IPS-20b (cell line): ENCODE measurements around the gene OR2A1.
"Not testable (repeated sequence)": the region's sequence is repeated elsewhere in the genome, so short reads cannot be mapped to it uniquely, and the experiment has no call there.

Experiments
- H3K27ac ChIP-seq: one replicate; pipeline ENCODE4 v1.5.1; 2013; ENCODE audit warnings: low read length
- H3K27me3 ChIP-seq: 2 replicates; pipeline ENCODE4 v1.6.1; 2013; ENCODE audit warnings: mild to moderate bottlenecking, low read length, inconsistent platforms; ENCODE audit not compliant: insufficient read depth
- H3K36me3 ChIP-seq: 2 replicates; pipeline ENCODE4 v1.6.1; 2013; ENCODE audit warnings: low read depth, mild to moderate bottlenecking, inconsistent platforms, low read length, moderate library complexity; ENCODE audit not compliant: insufficient read depth
- H3K4me1 ChIP-seq: 2 replicates; pipeline ENCODE4 v1.6.1; 2013; ENCODE audit warnings: mild to moderate bottlenecking, control low read depth, inconsistent platforms, low read length, moderate library complexity; ENCODE audit not compliant: insufficient read depth
- H3K4me3 ChIP-seq: 2 replicates; pipeline ENCODE4 v1.5.1; 2013; ENCODE audit warnings: mild to moderate bottlenecking, low read length, inconsistent platforms
- H3K9ac ChIP-seq: 2 replicates; pipeline ENCODE4 v1.6.1; 2013; ENCODE audit warnings: low read depth, mild to moderate bottlenecking, inconsistent platforms, low read length, moderate library complexity
- H3K9me3 ChIP-seq: 2 replicates; pipeline ENCODE4 v1.6.1; 2013; ENCODE audit warnings: mild to moderate bottlenecking, low read depth, low read length, inconsistent platforms; ENCODE audit not compliant: insufficient read depth

Gene OR2A1

GRCh38 chr7:144293794-144294499 is 18.3 kb upstream of the OR2A1 start:
- H3K9me3 ChIP-seq, H3K9ac ChIP-seq, H3K36me3 ChIP-seq, H3K4me1 ChIP-seq, H3K27me3 ChIP-seq, H3K27ac ChIP-seq, H3K4me3 ChIP-seq: not testable (repeated sequence)

GRCh38 chr7:144302578-144303303 is 9.5 kb upstream of the OR2A1 start:
- H3K27ac ChIP-seq, H3K9ac ChIP-seq, H3K4me1 ChIP-seq, H3K9me3 ChIP-seq, H3K4me3 ChIP-seq, H3K27me3 ChIP-seq, H3K36me3 ChIP-seq: not testable (repeated sequence)

- H3K27ac ChIP-seq, H3K27me3 ChIP-seq, H3K36me3 ChIP-seq, H3K4me3 ChIP-seq, H3K4me1 ChIP-seq, H3K9ac ChIP-seq, H3K9me3 ChIP-seq: not testable (repeated sequence)
Observed at GRCh38 chr7:144303607-144304006, 8.6 kb upstream of the OR2A1 start.

- not testable (repeated sequence) for H3K4me1 ChIP-seq, H3K9ac ChIP-seq, H3K9me3 ChIP-seq, H3K36me3 ChIP-seq, H3K27ac ChIP-seq, H3K4me3 ChIP-seq, H3K27me3 ChIP-seq
Observed at GRCh38 chr7:144305156-144305555, 7.1 kb upstream of the OR2A1 start.

GRCh38 chr7:144309702-144310101 is 2.5 kb upstream of the OR2A1 start:
- H3K9me3 ChIP-seq, H3K27ac ChIP-seq, H3K27me3 ChIP-seq, H3K9ac ChIP-seq, H3K36me3 ChIP-seq, H3K4me3 ChIP-seq, H3K4me1 ChIP-seq: not testable (repeated sequence)

- H3K9ac ChIP-seq, H3K4me1 ChIP-seq, H3K27me3 ChIP-seq, H3K9me3 ChIP-seq, H3K27ac ChIP-seq, H3K4me3 ChIP-seq, H3K36me3 ChIP-seq: not testable (repeated sequence)
Observed at GRCh38 chr7:144311218-144311617, 1.0 kb upstream of the OR2A1 start.

- H3K4me3 ChIP-seq, H3K27ac ChIP-seq, H3K4me1 ChIP-seq, H3K9me3 ChIP-seq, H3K27me3 ChIP-seq, H3K36me3 ChIP-seq, H3K9ac ChIP-seq: not testable (repeated sequence)
Observed at GRCh38 chr7:144317537-144317936, 5.3 kb downstream of the OR2A1 start.

GRCh38 chr7:144319547-144319946 is 7.3 kb downstream of the OR2A1 start:
- not testable (repeated sequence) for H3K9me3 ChIP-seq, H3K27me3 ChIP-seq, H3K9ac ChIP-seq, H3K4me1 ChIP-seq, H3K4me3 ChIP-seq, H3K27ac ChIP-seq, H3K36me3 ChIP-seq

- not testable (repeated sequence) for H3K9ac ChIP-seq, H3K4me1 ChIP-seq, H3K27ac ChIP-seq, H3K9me3 ChIP-seq, H3K27me3 ChIP-seq, H3K4me3 ChIP-seq, H3K36me3 ChIP-seq
Observed at GRCh38 chr7:144321677-144322206, 9.5 kb downstream of the OR2A1 start.

- H3K27me3 ChIP-seq, H3K4me3 ChIP-seq, H3K27ac ChIP-seq, H3K9me3 ChIP-seq, H3K4me1 ChIP-seq, H3K9ac ChIP-seq, H3K36me3 ChIP-seq: not testable (repeated sequence)
Observed at GRCh38 chr7:144323359-144323758, 11.1 kb downstream of the OR2A1 start.

GRCh38 chr7:144325868-144326267 is 13.6 kb downstream of the OR2A1 start:
- not testable (repeated sequence) for H3K9ac ChIP-seq, H3K36me3 ChIP-seq, H3K4me3 ChIP-seq, H3K27me3 ChIP-seq, H3K4me1 ChIP-seq, H3K27ac ChIP-seq, H3K9me3 ChIP-seq

- not testable (repeated sequence) for H3K27ac ChIP-seq, H3K9me3 ChIP-seq, H3K36me3 ChIP-seq, H3K4me3 ChIP-seq, H3K9ac ChIP-seq, H3K27me3 ChIP-seq, H3K4me1 ChIP-seq
Observed at GRCh38 chr7:144330044-144330443, 17.8 kb downstream of the OR2A1 start.
